Breast epithelium (tissue), 4 donors: ENCODE measurements around the gene MT4. TPM values are rescaled to one million over a fixed set of nuclear protein-coding genes. Genes with fewer than 3 reads are reported as not detected.

ENCODE experiments used
- DNase-seq, 2 donors: peaks; one replicate each; pipeline ENCODE4 v3.0.0-alpha.2; 2019; ENCODE audit warnings: low spot score in 2 of 2
- H3K27ac ChIP-seq, 2 donors: fragments of 200-600 bp; sonication (generic) in 1 of 2; one replicate each; pipeline ENCODE4 v1.5.1; 2016 to 2019; ENCODE audit warnings: mild to moderate bottlenecking in 1 of 2
- H3K27me3 ChIP-seq, 2 donors: fragments of 200-600 bp; sonication (generic) in 1 of 2; one replicate each; pipeline versions ENCODE4 v1.5.1 to v1.6.0; 2017 to 2019; ENCODE audit warnings: control low read depth in 1 of 2, mild to moderate bottlenecking in 1 of 2
- H3K36me3 ChIP-seq: fragments of 200-600 bp; one replicate; pipeline ENCODE4 v1.5.1; 2019
- H3K4me1 ChIP-seq, 2 donors: fragments of 200-600 bp; sonication (generic); one replicate each; pipeline ENCODE4 v1.5.1; 2016 to 2019; ENCODE audit warnings: control low read depth in 1 of 2
- H3K4me3 ChIP-seq, 3 donors: fragments of 200-600 bp; sonication (generic); 1 replicate in 2 of 3; 2 replicates in 1 of 3; pipeline ENCODE4 v1.5.1; 2016 to 2019; ENCODE audit warnings: mild to moderate bottlenecking in 3 of 3, moderate library complexity in 2 of 3
- H3K9me3 ChIP-seq, 2 donors: fragments of 200-600 bp; sonication (generic) in 1 of 2; one replicate each; pipeline ENCODE4 v1.5.1; 2016 to 2019; ENCODE audit warnings: control low read depth in 1 of 2
- POLR2A ChIP-seq: fragments of 450-650 bp; IDR thresholded peaks from one replicate; pipeline ENCODE4 v1.6.1; 2016; ENCODE audit warnings: antibody characterized with exemption, mild to moderate bottlenecking, moderate library complexity
- POLR2AphosphoS5 ChIP-seq, 3 donors: sonication (generic); formaldehyde crosslinking; IDR thresholded peaks; one replicate each; pipeline ENCODE4 v1.6.1; 2017; ENCODE audit warnings: antibody characterized with exemption in 3 of 3
- intact Hi-C: fragments of 100-400 bp; cut with DNase I; formaldehyde crosslinking; loops from one replicate; pipeline ENCODE4 v1.15.1; 2023; ENCODE audit warnings: low total_unique reads
- total RNA-seq, 3 donors: library from RNA; depleted of rRNA; stranded (reverse); fragments of >200 nt; gene quantifications; one replicate each; pipeline ENCODE4 v1.1.0, GENCODE V29; 2016
- TF ChIP-seq, protein P1 (sequence below), 3 donors: fragments of 450-650 bp; IDR thresholded peaks; one replicate each; pipeline ENCODE4 v1.5.1; 2016 to 2017; ENCODE audit warnings: antibody characterized with exemption in 3 of 3, mild to moderate bottlenecking in 3 of 3, moderate library complexity in 3 of 3

The MT4 gene
- total RNA-seq, 3 donors from 2014 or later: not detected

DNA sequence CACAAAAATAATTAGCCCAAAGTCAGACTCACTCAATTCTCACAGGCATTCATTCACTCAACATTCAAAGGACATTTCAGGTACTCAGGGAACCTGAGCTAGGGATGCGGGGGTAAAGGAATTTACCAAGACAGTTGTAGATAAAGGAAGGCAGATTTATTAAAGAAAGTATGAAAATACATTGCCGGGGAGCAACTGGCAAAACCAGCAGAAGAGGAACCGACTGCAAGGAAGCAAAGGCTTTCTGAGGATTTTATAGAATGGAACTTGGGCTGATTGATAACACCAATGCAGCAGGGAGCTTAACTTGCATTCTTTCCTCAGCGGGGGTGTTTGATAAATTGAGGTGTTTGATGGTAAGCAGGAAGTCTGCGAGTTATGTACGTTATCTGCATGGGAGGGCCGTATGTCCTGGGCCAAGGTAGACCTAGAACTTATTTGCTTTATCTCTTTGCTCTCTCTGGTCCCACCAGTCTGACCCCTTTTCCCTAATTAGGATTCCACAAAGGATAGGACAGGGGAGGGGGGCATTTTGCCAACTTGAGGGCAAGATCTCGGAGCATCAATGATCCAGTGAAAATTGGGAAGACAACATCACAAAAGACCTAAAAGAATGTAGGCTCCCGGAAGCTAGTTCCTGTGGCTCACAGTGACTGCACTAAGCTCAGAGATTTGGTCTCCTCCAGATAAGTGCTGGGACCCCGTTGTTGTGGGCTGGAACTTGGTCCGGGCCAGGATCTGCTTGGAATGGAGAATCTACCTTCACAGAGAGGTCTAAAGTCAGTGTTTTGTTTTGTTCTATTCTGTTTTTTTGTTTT, 18.7 kb downstream of the MT4 start:
- Histone ChIP-seq H3K27ac (no peak overlapping the region), H3K27me3 (no peaks in the 10 kb centered on the region), H3K4me3 (no peak overlapping the region), H3K4me1 (no peaks in the 10 kb centered on the region), H3K36me3 (no peaks in the 10 kb centered on the region), H3K9me3 (no peaks in the 10 kb centered on the region)
- TF ChIP-seq POLR2A: no peak
- DNase-seq: no peak
- intact Hi-C loops: no loop called here

- no peak overlapping the region for H3K4me3 ChIP-seq
- H3K9me3 ChIP-seq: no peaks in the 10 kb centered on the region
- H3K4me1 ChIP-seq: peaks cover 3% of the 10 kb centered on the region in 2 donors
- intact Hi-C loops: no loop called here
- TF ChIP-seq, protein P1, sequence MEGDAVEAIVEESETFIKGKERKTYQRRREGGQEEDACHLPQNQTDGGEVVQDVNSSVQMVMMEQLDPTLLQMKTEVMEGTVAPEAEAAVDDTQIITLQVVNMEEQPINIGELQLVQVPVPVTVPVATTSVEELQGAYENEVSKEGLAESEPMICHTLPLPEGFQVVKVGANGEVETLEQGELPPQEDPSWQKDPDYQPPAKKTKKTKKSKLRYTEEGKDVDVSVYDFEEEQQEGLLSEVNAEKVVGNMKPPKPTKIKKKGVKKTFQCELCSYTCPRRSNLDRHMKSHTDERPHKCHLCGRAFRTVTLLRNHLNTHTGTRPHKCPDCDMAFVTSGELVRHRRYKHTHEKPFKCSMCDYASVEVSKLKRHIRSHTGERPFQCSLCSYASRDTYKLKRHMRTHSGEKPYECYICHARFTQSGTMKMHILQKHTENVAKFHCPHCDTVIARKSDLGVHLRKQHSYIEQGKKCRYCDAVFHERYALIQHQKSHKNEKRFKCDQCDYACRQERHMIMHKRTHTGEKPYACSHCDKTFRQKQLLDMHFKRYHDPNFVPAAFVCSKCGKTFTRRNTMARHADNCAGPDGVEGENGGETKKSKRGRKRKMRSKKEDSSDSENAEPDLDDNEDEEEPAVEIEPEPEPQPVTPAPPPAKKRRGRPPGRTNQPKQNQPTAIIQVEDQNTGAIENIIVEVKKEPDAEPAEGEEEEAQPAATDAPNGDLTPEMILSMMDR (IDR thresholded peaks at IDR 0.05): no peak
- TF ChIP-seq POLR2A (no peak), POLR2AphosphoS5 (IDR thresholded peaks at IDR 0.05) (no peak)
- H3K27ac ChIP-seq: no peak overlapping the region
- no peak for DNase-seq
- peaks cover 0 to 4% of the 10 kb centered on the region in 2 donors for H3K27me3 ChIP-seq
- no peaks in the 10 kb centered on the region for H3K36me3 ChIP-seq
These were observed 19.4 kb downstream of the MT4 start for GRCh38 chr16:56584276-56584675.

GRCh38 chr16:56588781-56589140, 23.9 kb downstream of the MT4 start:
- no peak for DNase-seq
- intact Hi-C loops: no loop called here
- Histone ChIP-seq H3K9me3 (no peaks in the 10 kb centered on the region), H3K27ac (no peak overlapping the region), H3K36me3 (no peaks in the 10 kb centered on the region), H3K4me1 (peaks cover 3 to 9% of the 10 kb centered on the region in 2 donors), H3K27me3 (peaks cover 0 to 18% of the 10 kb centered on the region in 2 donors), H3K4me3 (peak overlapping the region; percentile 34 to 69 (median 49))
- TF ChIP-seq POLR2AphosphoS5 (IDR thresholded peaks at IDR 0.05): no peak
- TF ChIP-seq, protein P1 (IDR thresholded peaks at IDR 0.05): no peak
- no peak for TF ChIP-seq POLR2A

DNA sequence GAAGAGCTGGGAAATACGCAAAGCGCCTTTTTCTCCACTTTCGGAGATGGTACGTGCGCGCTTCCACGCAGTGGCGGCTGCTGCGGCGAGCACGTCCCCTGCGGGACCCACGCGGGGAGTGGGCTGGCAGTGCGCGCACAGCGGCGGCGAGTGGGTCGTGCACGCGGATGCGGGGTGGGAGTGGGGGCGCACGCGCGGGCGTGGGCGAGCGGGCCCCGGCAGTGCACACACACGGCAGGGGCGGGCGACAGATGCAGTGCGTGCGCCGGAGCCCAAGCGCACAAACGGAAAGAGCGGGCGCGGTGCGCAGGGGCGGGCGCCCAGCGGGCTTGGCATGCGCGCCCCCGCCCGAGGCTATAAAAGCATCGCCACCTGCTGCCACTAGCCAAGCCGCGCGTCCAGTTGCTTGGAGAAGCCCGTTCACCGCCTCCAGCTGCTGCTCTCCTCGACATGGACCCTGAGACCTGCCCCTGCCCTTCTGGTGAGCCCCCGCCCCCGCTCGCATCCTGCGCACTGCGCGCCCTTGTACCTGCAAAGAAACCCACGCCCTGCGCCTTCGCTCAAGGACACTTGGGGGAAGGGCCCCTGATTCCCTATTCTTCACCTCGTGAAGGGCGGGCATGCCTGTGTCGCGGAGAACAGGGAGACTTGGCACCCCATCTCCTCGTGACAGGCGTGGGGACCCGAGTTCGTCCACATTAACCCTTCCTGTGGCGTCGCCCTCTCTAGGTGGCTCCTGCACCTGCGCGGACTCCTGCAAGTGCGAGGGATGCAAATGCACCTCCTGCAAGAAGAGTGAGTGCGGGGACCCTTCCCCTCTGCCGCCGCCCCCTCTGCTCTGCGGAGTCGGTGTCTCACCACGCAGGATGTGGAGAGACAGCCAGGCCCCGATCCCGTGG, 24.5 kb downstream of the MT4 start, which contains the start of gene MT3:
TSS of gene MT3 (plus strand) at position 388 of the 899 bp plus-strand sequence. CDS start at position 451, 63 bp downstream.
- no peak for DNase-seq
- no peak within 1 kb of the TSS for H3K27ac ChIP-seq
- TF ChIP-seq, protein P1 (IDR thresholded peaks at IDR 0.05): no peak
- TF ChIP-seq POLR2A (no peak), POLR2AphosphoS5 (IDR thresholded peaks at IDR 0.05) (no peak)
- peaks cover 0 to 18% of the 10 kb centered on the region in 2 donors for H3K27me3 ChIP-seq
- H3K36me3 ChIP-seq: no peaks in the 10 kb centered on the region
- H3K9me3 ChIP-seq: no peaks in the 10 kb centered on the region
- intact Hi-C loops: loop anchor here (10.0 kb wide), 1 partner anchor 115 kb away; no protein-coding TSS in a partner anchor
- peaks cover 3 to 9% of the 10 kb centered on the region in 2 donors for H3K4me1 ChIP-seq
- H3K4me3 ChIP-seq: peak within 1 kb of the TSS; percentile 34 to 69 (median 49)

GRCh38 chr16:56591377-56592060, 26.6 kb downstream of the MT4 start:
- TF ChIP-seq POLR2AphosphoS5 (IDR thresholded peaks at IDR 0.05) (no peak), POLR2A (no peak)
- TF ChIP-seq, protein P1 (IDR thresholded peaks at IDR 0.05): no peak
- intact Hi-C loops: loop anchor here (10.0 kb wide), 1 partner anchor 113 kb away; no protein-coding TSS in a partner anchor
- DNase-seq: no peak
- H3K4me1 ChIP-seq: peaks cover 3 to 9% of the 10 kb centered on the region in 2 donors
- H3K4me3 ChIP-seq: no peak overlapping the region
- H3K36me3 ChIP-seq: no peaks in the 10 kb centered on the region
- H3K27me3 ChIP-seq: peaks cover 0 to 18% of the 10 kb centered on the region in 2 donors
- H3K9me3 ChIP-seq: no peaks in the 10 kb centered on the region
- no peak overlapping the region for H3K27ac ChIP-seq
